ENCODE measurements around the gene PIK3R3. TPM values are rescaled to one million over a fixed set of nuclear protein-coding genes. Genes with fewer than 3 reads are reported as not detected.

Gene PIK3R3
- total RNA-seq, 4 donors from 2014 or later: 21.9 to 123 (median 39.2) TPM

DNA sequence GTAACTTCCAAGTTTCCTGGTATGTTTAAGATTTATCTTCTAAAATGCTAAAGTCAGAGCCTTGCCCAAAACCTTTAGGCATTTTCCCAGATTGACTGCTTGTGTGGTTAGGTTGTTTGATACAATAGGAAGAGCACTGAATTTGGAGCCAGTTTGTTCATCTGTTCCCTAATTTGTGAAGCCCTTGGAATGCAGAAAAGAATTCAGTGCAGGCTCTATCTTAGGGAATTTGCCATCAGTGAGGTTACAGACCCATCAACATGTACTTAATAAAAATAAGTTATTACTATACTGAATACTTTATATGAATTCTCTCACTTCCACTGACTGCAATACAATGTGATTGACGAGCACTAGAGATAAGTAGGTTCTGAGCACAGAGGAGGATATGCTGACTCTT lies 120.2 kb downstream of the PIK3R3 start:
- DNase-seq (ENCODE audit: low spot score) (no peak), ATAC-seq (ENCODE audit: low FRiP score) (no peak)
- TF ChIP-seq, protein P1, sequence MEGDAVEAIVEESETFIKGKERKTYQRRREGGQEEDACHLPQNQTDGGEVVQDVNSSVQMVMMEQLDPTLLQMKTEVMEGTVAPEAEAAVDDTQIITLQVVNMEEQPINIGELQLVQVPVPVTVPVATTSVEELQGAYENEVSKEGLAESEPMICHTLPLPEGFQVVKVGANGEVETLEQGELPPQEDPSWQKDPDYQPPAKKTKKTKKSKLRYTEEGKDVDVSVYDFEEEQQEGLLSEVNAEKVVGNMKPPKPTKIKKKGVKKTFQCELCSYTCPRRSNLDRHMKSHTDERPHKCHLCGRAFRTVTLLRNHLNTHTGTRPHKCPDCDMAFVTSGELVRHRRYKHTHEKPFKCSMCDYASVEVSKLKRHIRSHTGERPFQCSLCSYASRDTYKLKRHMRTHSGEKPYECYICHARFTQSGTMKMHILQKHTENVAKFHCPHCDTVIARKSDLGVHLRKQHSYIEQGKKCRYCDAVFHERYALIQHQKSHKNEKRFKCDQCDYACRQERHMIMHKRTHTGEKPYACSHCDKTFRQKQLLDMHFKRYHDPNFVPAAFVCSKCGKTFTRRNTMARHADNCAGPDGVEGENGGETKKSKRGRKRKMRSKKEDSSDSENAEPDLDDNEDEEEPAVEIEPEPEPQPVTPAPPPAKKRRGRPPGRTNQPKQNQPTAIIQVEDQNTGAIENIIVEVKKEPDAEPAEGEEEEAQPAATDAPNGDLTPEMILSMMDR (IDR thresholded peaks at IDR 0.05): no peak

DNA sequence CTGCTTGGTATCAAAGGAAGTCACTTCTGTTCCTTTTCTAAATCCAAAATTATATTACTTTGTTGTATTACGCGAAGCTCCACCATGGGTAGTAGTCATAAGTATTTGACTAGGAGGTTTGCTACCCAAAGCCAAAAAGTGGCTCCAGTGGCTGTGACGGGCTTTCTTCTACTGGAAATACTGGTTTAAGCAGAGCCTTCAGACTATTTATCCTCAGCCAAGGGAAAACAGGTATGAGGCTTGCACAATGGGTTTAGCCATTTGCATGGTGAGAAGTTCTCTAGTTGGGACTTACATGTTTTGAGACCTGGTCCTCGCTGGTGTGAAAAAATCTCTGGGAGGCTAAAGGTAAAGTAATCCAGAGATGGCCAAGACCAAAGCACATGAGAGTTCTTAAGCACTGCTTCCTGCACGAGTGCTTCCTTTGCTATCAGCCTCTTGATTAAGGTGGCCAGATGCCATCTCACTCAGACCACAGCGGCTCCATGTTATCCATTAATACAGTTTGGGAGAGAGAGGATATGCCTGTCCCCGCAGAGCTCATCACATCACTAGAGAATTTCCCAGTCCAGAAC lies 121.2 kb downstream of the PIK3R3 start:
- TF ChIP-seq, protein P1 (IDR thresholded peaks at IDR 0.05): no peak
- DNase-seq (ENCODE audit: low spot score) (no peak), ATAC-seq (ENCODE audit: low FRiP score) (no peak)

DNA sequence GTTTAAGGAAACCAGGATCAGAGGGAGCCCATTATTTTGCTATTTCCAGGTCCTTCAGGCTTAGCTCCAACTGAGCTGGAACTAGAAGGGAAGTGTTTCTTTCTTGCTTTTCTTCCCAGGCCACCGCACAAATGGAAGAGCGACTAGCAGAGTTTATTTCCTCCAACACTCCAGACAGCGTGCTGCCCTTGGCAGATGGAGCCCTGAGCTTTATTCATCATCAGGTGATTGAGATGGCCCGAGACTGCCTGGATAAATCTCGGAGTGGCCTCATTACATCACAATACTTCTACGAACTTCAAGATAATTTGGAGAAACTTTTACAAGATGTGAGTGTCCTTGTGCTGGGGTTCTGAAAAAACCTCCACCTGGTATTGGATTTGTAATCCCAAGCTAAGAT lies 121.8 kb downstream of the PIK3R3 start:
- DNase-seq (ENCODE audit: low spot score) (no peak), ATAC-seq (ENCODE audit: low FRiP score) (no peak)
- TF ChIP-seq, protein P1 (IDR thresholded peaks at IDR 0.05): no peak

DNA sequence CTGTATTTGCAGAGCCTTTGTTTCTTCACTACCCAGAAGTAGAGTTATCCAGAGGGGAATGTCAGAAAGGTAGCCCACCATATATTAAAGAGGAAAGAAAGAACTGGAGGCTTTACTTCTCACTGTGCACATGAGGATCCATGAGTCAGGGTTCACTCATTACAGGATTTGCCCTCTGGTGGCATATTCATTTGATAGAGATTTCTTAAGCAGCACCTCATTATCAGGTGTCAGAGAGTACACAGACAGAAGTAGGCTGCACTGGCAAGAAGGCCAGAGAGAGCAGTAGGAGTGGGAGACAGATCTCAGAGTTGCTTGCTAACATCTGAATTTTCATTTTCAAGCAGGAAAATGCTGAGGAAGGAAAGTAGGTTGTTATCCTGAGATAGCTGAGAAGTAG lies 123.8 kb downstream of the PIK3R3 start:
- TF ChIP-seq, protein P1 (IDR thresholded peaks at IDR 0.05): no peak

DNA sequence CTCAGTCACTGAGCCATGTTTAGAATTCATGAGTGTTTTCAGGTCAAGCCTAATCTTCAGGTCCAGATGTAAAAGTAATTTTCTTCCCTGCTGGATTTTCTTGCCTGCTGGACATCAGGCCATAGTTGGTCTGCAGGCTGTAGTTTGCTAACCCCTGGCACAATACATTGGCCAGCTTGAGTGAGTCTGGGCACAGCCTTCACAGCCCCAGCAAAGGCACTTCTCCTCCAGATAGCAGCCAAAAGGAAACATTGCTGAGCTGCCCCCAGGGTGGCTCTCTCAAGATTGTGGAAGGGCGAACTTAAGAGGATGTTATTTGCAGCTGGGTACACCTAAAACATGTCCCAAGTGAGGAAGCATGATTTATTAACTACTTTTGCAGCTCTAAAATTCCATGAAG lies 126.8 kb downstream of the PIK3R3 start:
- TF ChIP-seq, protein P1 (IDR thresholded peaks at IDR 0.05): no peak
- ATAC-seq (ENCODE audit: low FRiP score) (no peak), DNase-seq (ENCODE audit: low spot score) (no peak)

More for the DNA sequence above, 123.8 kb downstream of the PIK3R3 start:
- ATAC-seq (ENCODE audit: low FRiP score) (no peak), DNase-seq (ENCODE audit: low spot score) (no peak)

DNA sequence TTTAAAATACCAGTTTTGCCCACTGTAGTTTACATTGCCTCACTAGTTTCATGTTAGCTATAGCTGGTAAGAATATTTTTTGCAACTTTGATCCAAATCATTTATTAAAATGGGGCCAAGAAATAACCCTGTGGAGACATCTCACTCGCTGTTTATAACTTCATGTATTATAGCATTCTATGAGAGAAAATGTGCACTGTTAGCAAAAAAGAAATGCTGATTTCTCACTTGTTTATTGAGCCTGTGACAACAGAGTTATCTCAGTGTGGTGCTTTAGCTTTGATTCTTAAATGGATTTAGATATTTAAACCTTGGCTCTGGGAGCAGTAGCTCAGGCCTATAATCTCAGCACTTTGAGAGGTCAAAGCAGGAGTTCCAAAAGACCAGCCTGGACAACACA lies 127.9 kb downstream of the PIK3R3 start:
- DNase-seq (ENCODE audit: low spot score): no peak

DNA sequence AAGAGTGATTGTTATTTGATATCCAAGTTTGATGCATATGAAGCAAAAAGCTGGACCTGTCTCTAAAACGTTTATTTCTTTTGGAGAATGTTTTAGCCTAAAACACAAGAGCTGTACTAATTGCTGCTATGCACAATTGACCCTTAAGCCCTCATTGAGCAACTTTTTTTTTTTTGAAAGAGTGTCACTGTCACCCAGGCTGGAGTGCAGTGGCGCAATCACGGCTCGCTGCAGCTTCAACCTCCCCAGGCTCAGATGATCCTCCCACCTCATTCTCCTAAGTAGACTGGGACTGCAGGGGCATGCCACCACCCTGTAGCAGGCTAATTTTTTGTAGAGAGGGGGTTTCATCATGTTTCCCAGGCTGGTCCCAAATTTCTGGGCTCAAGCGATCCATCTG lies 129.1 kb downstream of the PIK3R3 start:
- DNase-seq (ENCODE audit: low spot score) (no peak), ATAC-seq (ENCODE audit: low FRiP score) (no peak)
- TF ChIP-seq, protein P1 (IDR thresholded peaks at IDR 0.05): no peak

More for the DNA sequence above, 127.9 kb downstream of the PIK3R3 start:
- TF ChIP-seq, protein P1 (IDR thresholded peaks at IDR 0.05): no peak
- no peak for ATAC-seq (ENCODE audit: low FRiP score)

Data from omental fat pad (tissue), 4 donors.